GM21619 (cell line): Measurements from ENCODE around the gene MYO1F.

Experiments used
- ATAC-seq: cut with Tn5 transposase; IDR thresholded peaks from one replicate; pipeline ENCODE4 v1.9.1; 2021; ENCODE audit not compliant: unreplicated experiment

The MYO1F gene

DNA sequence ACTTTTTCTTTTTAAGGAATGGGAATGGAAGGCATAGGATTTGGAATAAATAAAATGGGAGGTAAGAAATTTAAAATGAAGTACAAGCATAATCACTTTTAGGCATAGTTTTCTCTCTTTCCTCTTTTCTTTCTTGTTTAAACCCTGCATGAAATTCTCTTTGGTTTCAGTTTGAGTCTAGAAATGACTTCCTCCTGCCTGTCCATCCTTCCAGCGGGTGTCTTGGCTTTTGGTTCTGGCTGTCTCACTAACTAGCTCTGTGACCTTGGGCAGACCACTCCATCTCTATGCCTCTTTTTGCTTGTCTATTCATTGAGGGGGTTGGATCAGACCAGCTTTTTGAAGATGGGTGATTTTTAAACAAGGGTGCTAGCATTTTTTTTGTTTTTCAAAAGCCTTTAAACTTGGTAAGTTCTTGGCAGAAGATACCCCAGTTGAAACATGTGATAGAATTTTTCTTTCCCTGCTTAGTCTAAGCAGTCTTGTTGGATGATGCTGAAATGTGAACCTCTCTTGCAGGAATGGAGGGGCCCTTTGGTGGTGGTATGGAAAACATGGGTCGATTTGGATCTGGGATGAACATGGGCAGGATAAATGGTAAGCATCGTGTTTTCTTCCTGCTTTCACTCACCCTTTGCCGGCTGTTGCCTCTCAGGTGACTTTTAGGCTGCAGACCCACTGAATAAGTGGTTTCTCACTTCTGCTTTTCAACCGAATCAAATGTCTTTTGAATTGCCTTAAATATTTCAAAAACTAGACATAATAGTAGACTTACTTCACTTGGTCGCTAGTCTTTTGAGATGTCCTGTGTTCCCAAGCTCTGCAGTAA is 103.4 kb downstream of the MYO1F start:
- ATAC-seq, result peak; percentile 56
